Fibroblast of skin of left biceps (primary cell): Measurements from ENCODE around the gene GDF11.

Experiments used
- DNase-seq, 2 experiments: peaks; one replicate each; pipeline ENCODE4 v3.0.0-alpha.2; 2013; ENCODE audit warnings: low read depth in 2 of 2

Gene GDF11

DNA sequence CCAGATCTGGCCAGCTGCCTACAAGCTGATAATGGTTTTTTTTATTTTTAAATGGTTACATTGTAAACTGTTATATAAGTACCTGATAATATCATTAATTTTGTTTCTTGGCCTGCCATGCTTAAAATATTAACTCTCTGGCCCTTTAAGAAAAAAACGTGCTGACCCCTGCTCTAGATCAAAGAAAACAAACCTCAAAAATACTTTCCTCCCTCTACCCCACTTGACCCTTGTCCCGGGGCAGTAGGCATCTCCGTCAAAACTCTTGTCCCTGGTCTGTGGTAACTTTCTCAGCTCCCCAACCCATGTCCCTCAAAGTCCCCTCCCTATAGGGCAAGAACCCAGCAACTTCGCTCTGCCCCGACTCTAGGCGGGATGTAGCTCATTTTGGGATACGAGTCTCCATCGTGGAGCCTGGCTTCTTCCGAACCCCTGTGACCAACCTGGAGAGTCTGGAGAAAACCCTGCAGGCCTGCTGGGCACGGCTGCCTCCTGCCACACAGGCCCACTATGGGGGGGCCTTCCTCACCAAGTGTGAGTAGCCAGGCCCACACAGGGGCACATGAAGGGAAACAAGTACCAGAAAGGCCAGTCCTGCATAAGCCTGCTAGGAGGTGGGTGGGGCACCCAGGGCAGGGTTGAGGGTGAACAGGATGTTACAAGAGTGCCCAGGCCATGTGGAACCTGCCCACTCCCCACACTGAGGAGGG is 19.3 kb upstream of the GDF11 start:
- no peak for DNase-seq

DNA sequence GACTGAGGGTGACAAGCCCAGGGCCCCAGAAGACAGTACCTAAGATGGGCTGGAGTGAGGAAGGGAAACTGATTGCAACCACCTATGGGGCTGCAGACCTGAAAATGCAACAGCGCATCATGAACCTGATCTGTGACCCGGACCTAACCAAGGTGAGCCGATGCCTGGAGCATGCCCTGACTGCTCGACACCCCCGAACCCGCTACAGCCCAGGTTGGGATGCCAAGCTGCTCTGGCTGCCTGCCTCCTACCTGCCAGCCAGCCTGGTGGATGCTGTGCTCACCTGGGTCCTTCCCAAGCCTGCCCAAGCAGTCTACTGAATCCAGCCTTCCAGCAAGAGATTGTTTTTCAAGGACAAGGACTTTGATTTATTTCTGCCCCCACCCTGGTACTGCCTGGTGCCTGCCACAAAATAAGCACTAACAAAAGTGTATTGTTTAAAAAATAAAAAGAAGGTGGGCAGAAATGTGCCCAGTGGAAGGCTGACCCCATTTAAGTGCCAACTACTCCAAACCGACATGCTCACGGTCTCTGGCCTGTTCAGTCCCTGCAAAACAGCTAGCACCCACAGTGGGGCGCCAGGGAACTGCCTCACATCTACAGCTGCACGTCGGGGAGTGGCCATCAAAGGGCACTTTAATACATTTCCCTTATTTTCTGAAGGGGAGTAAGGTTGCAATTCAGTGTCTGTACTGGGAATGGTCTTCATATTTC is 18.5 kb upstream of the GDF11 start:
- DNase-seq, result no peak

DNA sequence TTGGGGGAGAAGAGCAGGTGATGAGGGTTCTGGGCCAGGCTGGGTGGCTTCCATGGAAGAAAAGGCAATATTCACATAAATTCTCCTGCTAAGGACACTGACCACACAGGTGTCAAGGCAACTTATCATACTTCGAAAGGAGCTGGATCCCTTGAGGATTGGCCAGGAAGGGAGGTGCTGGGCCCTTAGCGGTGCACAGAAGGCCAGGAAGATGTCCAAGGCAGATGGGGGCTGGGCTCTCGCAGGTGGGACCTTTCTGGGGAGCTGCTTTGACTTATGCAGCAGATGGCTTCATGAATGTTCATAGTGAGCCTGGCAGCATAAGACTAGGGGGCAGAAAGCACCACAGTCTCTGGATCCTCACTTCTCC is 18.0 kb upstream of the GDF11 start:
- DNase-seq, result no peak

DNA sequence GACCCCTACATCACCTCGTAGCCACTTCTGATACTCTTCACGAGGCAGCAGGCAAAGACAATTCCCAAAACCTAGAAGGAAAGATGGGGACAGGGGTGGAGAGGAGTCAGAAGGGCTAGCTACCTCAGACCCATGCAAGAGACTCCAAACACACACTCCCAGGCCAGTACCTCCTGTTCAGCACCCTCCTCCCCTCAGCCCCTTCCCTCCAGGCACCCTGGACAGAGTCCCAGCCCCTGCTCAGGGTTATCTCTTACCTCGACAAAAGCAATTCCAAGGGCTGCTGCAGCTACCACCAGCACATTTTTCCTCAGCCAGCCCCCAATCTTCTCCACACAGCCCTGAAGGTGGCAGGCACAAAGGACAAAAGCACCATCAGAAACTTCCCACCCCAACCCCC is 17.4 kb upstream of the GDF11 start:
- DNase-seq, result no peak

DNA sequence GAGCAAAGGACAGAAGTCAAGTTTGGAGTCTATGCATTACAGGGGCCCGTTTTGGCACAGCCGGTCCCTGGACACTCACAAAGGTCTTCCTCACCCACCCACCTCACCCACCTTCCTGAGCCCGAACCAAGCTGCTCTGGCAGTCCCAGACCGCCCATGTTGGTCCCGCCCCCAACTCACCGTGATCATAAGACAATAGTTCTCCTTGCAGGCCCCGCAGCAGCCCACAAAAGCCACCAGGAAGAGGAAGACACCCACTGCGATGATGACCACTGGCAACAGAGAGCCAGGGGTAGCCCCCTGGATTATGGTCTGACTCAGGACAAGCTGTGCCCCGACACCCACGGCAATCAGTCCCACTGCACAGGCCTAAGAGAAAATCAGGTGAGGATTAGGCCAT is 16.0 kb upstream of the GDF11 start:
- no peak for DNase-seq

DNA sequence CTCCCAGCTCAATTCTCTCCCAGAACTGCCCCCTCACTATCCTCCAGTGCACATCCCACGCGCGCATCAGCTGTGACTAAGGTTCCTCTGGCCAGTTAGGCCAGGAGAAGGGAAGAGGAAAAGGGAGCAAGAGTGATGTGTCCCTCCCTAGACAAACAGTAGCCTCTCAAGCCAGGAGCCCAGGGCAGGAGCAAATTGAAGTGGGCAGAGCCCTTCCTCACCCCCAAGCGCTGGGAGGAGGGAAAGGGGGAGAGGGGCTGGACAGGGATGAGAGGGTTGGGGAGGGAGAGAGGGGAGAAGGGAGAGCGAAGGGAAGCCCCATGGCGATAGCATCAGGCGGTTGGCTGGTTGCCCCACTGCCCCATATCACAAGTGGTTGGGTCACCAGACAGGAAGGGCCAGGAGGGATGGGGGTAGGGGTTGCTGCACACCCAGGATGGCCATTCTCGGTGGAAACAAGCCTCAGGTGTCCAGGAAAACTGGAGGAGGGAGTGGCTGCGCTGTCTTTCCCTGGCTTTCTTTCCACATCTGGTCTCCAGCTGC is 15.2 kb upstream of the GDF11 start:
- DNase-seq, result no peak

DNA sequence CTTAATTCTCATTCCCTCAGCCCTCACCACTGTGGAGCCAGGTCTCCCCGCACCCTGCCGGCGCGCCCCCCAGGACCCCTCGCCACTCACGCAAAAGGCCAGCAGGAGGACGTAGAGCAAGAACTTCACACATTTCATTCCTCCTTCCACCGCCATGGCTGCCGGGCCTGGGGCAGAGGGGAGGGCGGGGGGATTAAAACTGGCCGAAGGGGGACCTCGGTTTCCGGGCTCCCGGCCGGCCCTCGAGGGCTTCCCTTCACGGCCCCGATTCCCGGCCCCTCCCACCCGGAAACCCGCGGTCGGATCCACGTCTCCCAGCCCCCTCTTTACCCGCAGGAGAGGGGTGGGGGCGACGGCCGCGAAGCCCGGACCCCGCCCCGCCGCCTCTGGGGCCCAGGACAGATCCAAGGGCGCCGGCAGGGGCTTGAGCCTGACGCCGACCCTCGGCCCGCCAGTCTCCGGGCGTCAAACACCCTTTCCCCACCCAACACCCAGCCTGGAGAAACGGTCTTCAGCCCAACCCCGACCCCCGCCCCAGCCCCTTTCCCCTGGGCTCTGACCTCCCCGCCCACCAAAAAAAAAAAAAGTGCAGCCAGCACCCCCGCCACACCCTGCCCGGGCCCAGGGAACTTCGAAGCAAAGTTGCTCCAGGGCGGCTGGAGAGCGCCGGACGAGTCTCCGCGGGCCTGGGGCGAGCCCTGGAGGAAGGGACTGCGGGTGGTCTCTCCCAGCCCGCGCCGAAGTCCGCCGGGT is 14.6 kb upstream of the GDF11 start:
- no peak for DNase-seq

DNA sequence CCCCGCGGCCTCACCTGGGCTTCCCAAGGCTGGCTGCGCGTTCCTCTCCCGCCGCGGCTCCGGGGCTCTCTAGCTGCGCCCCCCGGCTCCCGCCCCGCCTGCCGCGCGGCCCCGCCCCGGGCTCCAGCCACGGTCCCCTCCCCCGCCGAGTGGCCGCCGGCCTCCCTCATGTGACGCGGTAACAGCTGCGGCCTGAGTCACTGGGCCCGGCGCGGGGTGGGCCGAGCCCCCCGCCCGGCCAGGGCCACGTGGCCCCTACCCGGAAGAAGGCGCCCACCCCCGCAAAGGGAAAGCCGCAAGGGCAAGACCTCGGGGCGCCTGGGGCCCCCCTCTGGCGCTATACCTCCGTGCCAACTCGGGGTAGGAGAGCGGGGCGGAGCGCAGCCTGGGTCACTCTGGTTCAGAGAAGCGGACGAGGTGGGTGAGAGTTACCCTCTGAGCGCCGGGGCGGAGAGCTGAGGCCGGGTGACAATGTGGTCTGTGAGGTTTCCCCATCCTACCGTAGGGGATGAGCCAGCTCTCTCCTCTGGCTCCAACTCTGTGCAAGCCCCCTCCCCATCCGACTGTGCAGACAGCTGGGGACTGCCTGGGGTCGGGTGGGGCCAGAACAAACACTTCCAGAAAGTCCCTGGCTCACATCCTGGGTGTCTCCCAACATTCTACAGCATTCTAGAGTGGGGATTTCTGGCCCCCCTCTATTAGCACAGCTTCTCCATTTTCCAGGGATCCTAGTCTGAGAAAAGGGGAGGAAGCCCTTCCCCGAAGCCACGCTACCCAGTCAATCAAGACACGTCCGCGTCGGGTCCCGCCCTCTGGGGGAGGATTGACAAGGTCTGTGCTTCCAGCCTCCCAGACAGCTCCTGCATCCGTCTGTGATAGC is 13.7 kb upstream of the GDF11 start, which contains the start of gene CD63:
CD63 (minus strand) TSS at position 71 of the 880 bp plus-strand sequence. CDS start 668 bp downstream, outside the sequence.
- DNase-seq, result peak; percentile 88

DNA sequence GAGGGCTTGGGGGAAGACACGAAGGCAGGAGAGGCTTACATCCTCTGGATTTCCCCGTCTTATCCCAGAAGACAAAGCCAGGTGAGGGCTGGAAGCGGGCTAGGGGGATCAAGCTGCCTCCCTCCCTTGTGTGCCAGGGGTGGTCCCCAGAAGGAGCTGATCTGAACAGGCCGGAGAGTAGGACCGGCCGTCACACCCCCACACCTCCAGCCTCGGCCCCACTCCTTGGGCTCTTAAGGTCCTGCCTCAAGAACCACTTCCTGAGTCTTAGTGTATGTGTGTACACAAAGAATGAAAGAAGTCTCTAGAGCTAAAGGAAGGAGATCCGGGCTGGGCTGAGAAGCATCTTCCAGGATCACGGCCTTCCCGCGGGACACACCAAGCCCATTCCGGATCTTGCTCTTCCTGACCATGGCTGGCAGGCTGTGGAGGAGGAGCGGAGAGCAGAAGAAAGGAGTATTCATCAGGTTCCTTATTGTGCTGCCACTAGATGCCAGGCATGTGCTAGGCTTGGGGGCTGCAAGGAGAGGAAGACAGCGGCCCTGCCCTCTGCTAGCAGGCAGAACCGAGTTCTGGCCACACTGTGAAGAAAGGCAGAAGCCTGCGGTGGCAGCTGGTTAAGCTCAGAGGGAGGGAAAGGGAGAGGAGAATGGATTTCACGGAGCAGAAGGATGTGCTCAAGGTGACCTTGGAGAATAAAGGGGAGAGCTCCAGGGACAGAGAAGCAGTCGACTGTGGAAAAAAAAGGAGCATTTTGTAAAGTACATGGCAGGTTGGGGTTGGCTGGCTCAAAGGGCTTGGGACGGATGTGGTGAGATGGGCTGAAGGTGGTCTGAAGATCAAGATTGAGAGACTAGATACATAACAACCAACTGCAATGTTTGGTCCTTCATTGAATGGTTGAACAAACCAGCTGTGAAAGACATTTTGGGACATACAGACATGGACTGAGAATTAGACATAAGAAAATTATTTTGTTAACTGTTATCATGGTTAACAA is 12.8 kb upstream of the GDF11 start:
- DNase-seq, result no peak

DNA sequence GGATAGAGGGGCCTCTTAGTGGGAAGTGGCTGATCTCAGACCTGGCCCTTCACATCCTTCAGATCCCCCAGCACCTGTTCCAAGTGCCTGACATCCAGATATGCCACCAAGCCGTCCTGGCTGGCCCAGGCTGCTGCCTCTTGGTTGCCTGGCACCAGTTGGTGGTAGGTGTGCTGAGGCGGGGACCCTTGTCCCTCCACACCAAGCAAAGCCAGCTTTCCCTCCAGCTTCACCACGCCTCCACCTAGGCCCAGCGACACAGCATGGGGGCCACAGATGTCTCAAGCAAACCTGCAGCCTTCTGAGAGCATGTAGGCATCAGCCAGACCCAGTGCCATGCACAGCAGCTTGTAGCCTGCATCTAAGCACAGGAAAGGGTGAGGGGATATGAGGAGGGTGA is 10.6 kb upstream of the GDF11 start:
- DNase-seq, result no peak

DNA sequence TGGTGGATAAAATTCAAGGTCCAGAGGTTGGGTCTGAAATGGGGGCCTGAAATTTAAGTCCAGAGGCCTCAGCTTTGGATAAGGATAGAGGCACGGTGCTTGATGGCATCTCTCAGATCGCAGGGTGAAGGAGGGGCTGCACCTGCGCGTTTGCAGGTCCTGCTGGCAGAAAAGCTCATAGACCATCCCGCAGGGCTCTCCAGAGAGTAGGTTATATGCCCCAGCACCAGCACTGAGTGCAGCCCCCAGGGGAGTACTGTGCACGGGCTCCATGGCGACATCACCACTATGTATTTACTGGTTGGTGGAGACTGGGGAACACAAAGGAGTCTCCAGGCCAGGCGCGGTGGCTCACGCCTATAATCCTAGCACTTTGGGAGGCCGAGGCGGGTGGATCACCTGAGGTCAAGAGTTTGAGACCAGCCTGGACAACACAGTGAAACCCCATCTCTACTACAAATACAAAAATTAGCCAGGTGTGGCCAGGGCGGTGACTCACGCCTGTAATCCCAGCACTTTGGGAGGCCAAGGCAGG is 9.8 kb upstream of the GDF11 start:
- DNase-seq, result no peak

DNA sequence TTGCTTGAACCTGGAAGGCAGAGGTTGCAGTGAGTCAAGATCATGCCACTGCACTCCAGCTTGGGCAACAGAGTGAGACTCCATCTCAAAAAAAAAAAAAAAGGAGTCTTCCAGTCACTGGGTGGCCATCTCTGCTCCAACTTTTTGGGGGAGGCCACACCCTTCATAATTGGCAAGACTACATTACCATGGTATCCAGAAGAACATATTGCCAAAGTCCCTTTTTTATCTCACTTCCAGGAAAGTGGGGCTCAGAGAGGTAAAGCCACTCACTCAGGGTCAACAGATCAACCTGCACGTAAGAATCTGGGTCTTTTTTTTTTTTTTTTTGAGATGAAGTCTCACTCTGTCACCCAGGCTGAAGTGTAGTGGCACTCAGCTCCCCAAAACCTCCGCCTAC is 9.1 kb upstream of the GDF11 start:
- DNase-seq, result no peak

DNA sequence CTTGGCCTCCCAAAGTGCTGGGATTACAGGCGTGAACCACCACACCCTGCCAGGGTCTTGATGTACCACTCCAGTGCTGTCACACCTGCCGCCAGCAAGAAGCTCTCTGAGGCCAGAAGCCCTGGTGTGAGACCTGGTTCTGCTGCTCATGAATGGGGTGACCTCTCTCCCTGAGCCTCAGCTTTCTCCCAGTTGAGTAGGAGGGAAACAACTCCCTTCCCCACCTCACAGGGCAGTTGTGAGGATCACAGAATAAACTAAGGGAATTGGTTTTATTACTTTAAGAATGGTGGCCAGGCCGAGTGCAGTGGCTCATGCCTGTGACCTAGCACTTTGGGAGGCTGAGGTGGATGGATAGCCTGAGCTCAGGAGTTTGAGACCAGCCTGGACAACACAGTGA is 8.3 kb upstream of the GDF11 start:
- DNase-seq, result no peak

DNA sequence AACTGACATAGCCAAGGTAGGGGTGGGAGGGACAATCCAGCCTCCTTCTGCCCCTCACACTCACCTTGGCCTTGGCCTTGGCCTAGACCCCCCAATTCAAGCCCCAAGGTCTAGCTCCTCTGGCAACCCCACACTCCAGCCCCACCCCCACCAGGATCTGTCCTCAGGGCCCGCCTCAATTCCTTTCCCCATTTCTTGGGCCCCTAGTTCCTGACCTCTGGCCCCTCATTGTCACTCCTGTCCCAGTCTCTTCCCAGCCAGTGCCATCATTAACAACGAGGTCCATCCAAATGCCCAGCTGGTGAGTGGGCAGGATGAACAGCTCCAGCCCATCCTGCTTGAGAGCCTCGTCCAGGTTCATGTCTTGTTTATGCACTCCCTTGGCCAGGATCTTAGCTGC is 6.8 kb upstream of the GDF11 start:
- DNase-seq, result no peak

DNA sequence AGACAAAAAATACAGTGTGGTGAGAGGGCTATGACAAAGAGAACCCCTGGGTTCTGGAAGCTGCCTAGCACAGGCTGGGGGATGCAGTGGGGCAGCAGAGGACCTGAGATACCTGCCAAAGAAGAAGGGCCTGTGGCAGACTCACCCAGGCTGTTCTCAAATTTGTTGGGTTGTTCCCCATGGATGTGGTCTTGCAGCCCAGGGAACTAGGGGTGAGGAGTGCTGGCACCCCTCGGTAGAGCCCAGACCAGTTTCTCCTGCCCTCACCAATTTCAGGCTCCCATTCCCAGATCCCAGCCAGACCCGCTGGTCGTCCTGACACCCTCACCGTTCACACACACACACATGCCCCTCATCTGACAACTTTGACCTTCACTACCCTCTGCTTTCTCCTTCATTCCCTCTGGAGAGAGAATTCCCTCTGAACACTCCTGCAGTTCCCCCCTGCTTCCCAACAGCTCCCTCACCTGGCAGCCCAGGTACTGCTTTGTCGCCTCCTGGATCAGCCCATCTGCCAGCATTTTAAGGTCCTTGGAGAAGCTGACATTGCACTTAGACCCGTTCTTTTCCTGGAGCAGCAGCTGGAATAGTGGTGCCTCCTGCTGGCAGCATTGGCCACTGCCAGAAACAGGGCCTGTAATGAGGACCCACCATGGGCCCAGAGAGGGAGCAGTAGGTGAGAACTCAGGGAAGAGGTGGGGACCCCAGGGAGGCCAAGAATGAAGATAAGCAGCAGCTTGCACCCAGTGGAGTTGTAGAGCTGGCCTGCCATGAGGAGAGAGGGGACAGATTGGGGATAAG is 5.9 kb upstream of the GDF11 start:
- no peak for DNase-seq

DNA sequence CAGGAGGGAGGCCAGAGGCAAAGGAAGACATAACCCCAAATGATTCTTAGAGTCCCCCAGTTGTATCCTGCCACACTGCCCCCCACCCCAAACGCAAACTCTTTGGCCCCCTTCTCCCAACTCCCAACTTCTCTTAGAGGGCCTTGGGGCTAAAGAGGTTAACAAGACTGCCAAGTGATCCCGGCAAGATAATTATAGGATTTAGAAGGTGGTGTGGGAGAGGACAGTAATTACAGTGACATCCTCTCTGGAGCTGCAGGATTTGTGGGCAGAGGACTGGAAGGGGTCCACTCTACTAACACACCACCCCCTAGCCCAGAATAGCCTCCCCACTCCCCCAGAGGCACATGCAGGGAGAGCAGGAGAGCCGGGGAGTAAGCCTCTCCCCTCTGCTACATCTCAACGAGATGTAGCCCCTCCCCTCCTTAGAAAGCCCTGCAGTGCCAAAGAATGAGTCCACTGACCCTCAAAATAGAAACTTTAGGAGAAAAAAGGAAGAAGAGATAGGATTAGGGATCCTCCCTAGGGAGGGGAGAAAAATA is 5.3 kb upstream of the GDF11 start:
- DNase-seq, result no peak

DNA sequence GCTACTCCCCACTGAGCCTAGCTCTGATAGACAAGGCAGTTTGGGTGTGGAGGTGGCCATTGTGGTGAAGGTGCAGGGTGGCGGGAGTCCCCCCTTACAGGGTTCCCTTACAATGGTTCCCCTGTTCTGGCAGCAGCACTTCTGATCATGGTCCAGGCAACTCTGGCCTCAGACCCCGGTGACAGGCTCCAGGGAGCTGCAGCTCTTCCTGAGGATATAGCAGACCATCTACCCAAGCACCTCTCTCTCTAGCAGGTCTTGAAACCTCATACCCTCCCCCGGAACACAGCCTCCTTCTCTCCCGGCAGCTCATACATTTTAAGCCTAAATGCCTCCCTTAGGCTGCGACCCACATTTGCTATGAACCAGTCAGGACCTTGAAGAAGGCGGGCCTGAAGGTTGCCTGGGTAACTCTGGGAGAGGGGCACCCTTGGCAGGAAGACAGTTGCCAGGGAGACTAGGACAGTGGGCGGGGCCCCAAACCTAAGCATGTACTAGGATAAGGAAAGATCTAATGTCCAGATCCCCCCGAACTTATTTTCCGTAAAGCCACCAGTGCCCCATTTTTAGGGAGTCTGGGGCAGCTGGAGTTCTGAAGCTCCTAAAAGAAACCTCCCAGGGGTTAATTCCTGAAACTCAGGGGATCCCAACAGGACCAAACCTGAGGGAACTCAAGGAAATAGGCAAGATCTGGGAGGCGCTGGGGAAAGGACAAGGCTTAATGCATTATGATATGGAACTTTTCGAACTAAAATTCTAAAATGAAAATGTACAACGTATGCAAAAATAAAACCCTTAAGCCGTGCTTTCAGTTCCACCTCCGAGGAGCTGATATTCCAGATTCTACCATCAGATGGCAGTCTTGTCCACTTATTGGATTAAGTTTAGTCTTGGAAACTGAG is 4.5 kb upstream of the GDF11 start:
- peak in 1 of 2 experiments; percentile 68 for DNase-seq

DNA sequence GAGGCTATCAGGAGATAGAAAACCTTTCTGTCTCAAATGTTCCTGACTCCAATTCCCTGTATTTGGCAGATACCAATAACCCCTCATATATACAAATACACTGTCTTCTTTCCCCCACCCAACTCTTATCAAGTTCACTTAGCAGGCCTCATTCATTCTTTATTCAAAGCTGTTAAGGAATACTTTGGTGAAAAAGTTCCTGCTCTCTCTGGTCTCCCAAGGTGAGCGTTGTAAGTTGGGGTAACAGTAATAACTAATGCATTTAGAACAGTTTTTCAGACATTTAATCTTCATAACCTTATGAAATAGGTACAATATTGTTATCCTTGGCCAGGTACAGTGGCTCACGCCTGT is 3.9 kb upstream of the GDF11 start:
- DNase-seq, result no peak
